Hepatocyte (in vitro differentiated cells): ENCODE data around the gene GIPC1.

ENCODE experiments used
- EZH2 ChIP-seq: fragments of 200-600 bp; sonication (generic); IDR thresholded peaks from 2 replicates; pipeline ENCODE4 v1.6.1; 2016; ENCODE audit warnings: antibody characterized with exemption, mild to moderate bottlenecking, borderline replicate concordance
- TF ChIP-seq, protein P1 (sequence below): fragments of 200-600 bp; sonication (generic); IDR thresholded peaks from 2 replicates; pipeline ENCODE4 v1.5.1; 2016; ENCODE audit warnings: antibody characterized with exemption, mild to moderate bottlenecking; ENCODE audit not compliant: poor library complexity

DNA sequence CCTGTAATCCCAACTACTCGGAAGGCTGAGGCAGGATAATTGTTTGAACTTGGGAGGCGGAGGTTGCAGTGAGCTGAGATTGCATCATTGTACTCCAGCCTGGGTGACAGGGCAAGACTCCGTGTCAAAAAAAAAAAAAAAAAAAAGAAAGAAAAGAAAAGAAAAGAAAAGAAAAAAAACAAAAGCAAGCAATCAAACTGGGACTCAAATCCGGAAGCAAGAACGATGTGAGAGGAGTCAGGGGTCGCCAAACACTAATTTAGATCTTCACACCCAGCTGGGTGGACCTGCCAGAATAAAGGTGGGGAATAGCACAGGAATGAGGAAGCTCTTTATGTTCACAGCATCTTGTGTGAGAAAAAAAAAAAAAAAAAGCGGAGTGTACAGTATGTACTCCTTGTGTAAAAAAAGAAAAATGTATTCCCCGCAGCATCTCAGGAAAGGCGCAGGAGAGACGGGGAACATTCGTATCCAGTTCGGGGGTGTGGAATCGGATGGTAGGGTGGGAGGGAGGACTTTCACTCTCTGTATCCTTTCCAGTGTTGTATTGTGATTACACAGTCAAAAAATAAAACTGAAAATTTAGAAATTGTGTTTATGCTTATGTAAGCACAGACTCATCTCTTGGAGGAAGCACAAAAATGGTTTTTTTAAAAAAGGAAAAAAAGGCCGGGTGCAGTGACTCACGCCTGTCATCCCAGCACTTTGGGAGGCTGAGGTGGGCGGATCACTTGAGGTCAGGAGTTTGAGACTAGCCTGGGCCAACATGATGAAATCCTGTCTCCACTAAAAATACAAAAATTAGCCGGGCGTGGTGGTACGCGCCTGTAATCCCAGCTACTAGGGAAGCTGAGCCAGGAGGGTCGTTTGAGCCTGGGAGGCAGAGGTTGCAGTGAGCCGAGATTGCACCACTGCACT is 14.6 kb upstream of the GIPC1 start:
- no peak for TF ChIP-seq EZH2
- TF ChIP-seq, protein P1, sequence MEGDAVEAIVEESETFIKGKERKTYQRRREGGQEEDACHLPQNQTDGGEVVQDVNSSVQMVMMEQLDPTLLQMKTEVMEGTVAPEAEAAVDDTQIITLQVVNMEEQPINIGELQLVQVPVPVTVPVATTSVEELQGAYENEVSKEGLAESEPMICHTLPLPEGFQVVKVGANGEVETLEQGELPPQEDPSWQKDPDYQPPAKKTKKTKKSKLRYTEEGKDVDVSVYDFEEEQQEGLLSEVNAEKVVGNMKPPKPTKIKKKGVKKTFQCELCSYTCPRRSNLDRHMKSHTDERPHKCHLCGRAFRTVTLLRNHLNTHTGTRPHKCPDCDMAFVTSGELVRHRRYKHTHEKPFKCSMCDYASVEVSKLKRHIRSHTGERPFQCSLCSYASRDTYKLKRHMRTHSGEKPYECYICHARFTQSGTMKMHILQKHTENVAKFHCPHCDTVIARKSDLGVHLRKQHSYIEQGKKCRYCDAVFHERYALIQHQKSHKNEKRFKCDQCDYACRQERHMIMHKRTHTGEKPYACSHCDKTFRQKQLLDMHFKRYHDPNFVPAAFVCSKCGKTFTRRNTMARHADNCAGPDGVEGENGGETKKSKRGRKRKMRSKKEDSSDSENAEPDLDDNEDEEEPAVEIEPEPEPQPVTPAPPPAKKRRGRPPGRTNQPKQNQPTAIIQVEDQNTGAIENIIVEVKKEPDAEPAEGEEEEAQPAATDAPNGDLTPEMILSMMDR = no peak
